GM19467 (cell line): ENCODE measurements around the gene SAC3D1.
"Not testable (repeated sequence)": the region's sequence is repeated elsewhere in the genome, so short reads cannot be mapped to it uniquely, and the experiment has no call there.

Source experiments
- ATAC-seq: cut with Tn5 transposase; IDR thresholded peaks from one replicate; pipeline ENCODE4 v1.9.1; 2021; ENCODE audit warnings: mild to moderate bottlenecking, moderate library complexity; ENCODE audit not compliant: unreplicated experiment

Gene SAC3D1

GRCh38 chr11:65040847-65041622 lies at the start of gene SAC3D1:
TSS of gene SAC3D1 (plus strand) at chr11:65041210. CDS start at chr11:65041293, 83 bp downstream.
- ATAC-seq, result peak; percentile 79

DNA sequence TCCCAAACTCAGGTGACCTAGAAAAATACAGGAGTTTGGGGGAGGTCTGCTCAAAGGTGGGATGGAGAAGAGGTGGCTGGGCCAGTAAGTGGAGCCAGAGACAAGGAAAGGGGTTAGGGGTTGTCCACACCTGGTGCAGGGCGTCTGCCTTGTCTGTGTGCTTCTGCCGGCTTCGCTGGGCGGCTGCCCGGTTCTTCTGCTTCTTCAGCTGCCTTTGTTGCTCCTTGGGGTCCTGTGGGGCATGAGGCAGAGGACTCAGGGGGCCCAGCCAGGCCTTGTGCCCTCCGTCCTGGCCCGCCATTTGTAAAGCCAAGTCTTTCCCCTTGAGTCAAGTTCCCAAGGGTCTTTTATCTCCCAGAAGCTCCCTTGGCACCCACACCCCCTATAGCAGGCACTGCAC lies 46.7 kb upstream of the SAC3D1 start:
- ATAC-seq, result no peak

GRCh38 chr11:64996327-64996709 lies 44.7 kb upstream of the SAC3D1 start:
- ATAC-seq, result no peak

DNA sequence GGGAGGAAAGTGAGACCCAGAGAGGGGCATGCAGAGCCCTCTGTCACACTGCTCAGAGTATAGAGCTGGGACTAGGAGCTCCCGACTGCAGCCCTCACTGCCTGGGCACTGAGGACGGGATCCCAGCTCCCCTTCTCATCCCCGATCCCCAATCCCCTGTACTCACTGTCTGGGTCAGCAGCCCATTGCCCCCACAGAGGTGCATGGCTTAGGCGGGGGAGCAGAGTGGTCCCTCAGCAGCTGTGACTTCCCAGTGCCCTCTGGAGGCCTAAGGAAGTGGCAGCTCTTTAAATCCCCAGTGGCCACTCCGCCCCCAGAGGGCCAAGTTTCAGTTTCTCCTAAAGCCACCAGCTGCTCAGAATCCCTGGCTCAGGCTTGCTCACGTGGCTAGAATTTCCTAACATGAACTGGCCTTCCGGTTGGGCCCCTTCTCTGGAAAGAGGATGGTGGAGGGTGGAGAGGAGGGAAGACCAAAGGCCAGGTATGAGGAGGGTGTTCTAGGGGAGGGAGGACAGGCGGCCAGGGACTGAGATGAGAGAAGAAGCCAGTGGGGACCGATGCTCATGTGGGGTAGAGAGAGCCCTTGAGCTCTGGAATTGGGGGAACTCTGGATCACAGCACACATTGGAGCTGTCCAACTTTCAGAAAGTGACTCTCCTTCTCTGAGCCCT lies 44.2 kb upstream of the SAC3D1 start, which contains the start of gene BATF2:
Gene BATF2, minus strand, starts transcription at position 262 of the 671 bp plus-strand sequence. Its CDS starts 57 bp downstream, at position 205.
- no peak for ATAC-seq

DNA sequence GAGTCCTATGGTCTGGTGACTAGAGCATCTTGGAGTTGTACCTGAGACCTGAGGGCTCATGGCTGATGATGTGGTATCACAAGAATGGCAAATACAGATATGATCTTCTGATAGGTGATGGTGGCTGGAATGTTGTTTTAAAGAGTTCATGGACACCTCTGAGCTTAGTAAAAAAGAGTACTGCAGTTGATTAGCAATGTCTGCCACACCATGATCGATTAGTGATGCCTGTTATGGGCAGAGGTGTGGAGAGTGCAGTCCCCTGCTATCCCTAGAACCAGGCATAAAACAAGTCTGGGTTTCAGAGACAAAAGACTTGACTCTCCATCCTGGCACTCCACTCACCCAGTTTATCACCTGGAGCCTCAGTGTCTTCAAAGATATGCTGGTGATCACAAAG lies 42.9 kb upstream of the SAC3D1 start:
- ATAC-seq, result no peak

GRCh38 chr11:64998690-64999431 lies 42.1 kb upstream of the SAC3D1 start:
- ATAC-seq, result no peak

GRCh38 chr11:64999478-64999877 lies 41.5 kb upstream of the SAC3D1 start:
- ATAC-seq, result no peak

- ATAC-seq, result no peak
Measured at GRCh38 chr11:65002706-65003105, 38.3 kb upstream of the SAC3D1 start.

GRCh38 chr11:65003282-65003681 lies 37.7 kb upstream of the SAC3D1 start:
- ATAC-seq, result no peak

- not testable (repeated sequence) for ATAC-seq
Measured at GRCh38 chr11:65003968-65004367, 37.0 kb upstream of the SAC3D1 start.

DNA sequence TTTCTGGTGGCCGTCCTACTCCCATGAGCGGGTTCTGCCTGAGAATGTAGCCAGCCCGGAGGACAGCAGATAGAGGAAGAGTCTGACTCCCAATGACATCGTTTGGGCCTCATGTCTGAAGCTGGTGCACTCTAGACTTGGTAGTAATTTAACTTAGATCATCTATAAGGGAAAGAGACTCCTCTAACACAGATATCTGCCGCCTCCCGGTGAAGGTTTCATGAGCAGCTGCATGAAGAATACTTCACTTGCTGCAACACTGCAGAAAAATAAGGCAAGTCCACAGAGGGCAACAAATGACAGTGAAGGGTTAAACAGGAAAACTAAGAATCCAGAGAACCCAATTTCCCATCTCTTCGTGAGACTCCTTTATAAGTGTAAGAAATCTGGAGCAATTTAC lies 33.0 kb upstream of the SAC3D1 start:
- ATAC-seq, result no peak

GRCh38 chr11:65008873-65009272 lies 32.1 kb upstream of the SAC3D1 start:
- ATAC-seq, result no peak

- ATAC-seq, result peak; percentile 57
Measured at GRCh38 chr11:65013130-65013887, 27.7 kb upstream of the SAC3D1 start.

- ATAC-seq, result peak; percentile 72
Measured at GRCh38 chr11:65013888-65014725, 26.9 kb upstream of the SAC3D1 start, which contains the start of gene ARL2. TSS of gene ARL2 (plus strand) at chr11:65014160. CDS start at chr11:65014208, 48 bp downstream.

GRCh38 chr11:65014726-65015227 lies 26.2 kb upstream of the SAC3D1 start:
- ATAC-seq, result no peak

GRCh38 chr11:65016705-65017104 lies 24.3 kb upstream of the SAC3D1 start:
- no peak for ATAC-seq

DNA sequence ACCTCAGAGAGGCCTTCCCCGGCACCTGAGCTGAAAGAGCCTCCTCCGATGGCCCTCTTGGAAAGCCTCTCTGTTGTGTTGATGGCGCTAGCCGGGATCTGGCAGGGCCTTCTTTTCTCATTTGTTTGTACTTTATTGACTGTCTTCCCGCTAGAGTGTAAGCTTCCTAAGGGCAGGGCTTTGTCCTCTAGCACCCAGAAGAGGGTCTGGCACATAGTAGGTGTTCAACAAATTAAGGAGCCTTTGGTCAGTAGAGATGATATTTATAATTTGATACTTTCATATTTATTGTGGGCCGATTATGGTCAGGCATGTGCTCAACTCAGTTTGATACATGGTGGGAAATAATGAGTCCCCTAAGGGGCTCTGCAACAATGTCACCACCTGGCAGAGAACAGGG lies 23.1 kb upstream of the SAC3D1 start:
- ATAC-seq, result no peak

DNA sequence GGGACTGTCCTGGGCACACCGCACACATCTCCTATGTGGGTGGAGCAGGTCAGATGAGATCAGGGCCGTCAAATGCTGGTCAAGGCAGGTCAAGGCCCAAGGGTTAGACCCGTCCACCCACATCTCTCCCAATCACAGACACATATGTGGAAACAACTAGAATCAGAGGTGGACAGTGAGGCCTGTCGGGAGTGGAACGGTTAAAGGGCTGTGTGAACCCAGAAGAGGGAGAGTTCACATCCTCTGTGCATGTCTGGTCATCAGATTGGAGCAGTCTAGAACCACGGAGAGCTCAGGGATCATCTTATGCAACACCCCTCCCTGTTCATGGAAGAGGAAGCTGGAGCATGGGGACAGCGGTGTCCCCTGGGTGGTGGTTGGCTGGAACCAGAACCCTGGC lies 21.2 kb upstream of the SAC3D1 start:
- ATAC-seq, result no peak

DNA sequence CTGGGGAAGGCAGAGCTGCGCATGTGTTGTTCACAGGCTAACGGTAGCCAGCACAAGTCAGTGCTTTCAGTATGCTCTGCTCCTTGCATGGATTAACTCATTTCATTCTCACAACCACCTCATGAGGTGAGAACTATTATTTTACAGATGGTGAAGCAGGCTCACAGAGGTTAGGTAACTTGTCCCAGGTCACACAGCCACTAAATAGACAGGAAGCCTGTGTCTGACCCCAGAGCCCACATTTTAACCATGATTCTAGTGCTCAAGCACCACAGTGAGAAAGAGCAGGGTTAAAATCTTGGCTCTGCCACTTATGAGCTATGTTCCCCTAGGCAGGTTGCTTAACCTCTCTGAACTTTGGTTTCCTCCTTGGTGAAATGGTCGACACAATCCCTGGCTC lies 20.0 kb upstream of the SAC3D1 start:
- no peak for ATAC-seq

DNA sequence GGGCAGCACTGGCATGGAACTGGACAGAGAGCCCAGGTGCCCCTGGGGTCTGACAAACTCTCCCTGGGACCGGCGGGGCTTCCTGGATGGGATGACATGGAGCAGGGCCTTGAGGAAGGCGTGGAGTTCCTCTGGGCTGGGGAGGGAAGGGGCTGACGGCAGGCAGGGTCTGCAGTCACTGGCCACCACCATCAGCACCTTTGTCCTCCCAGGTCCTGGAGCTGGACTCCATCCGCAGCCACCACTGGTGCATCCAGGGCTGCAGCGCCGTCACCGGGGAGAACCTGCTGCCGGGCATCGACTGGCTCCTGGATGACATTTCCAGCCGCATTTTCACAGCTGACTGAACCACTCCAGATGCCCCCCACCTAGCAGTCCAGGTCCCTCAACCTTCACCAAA lies 19.5 kb upstream of the SAC3D1 start:
- ATAC-seq, result no peak
